GM06990 (cell line): ENCODE data around the gene GSTA2.
"Not testable (repeated sequence)": the region's sequence is repeated elsewhere in the genome, so short reads cannot be mapped to it uniquely, and the experiment has no call there.

Source experiments
- DNase-seq: peaks from one replicate; pipeline ENCODE4 v3.0.0-alpha.2; 2011; ENCODE audit not compliant: insufficient read length; ENCODE audit errors: extremely low read depth
- H3K27me3 ChIP-seq: replicated peaks from 2 replicates; pipeline ENCODE4 v1.6.0; 2011; ENCODE audit warnings: low read length; ENCODE audit not compliant: control insufficient read depth, insufficient read depth
- H3K36me3 ChIP-seq: 2 replicates; pipeline ENCODE4 v1.5.1; 2011; ENCODE audit warnings: low read length; ENCODE audit not compliant: control insufficient read depth, insufficient read depth
- H3K4me3 ChIP-seq: replicated peaks from 2 replicates; pipeline ENCODE4 v1.5.1; 2011; ENCODE audit warnings: low read depth, mild to moderate bottlenecking, control low read depth, low read length
- TF ChIP-seq, protein P1 (sequence below): IDR thresholded peaks from 2 replicates; pipeline ENCODE4 v1.5.1; 2011; ENCODE audit warnings: low read length, control low read depth, mild to moderate bottlenecking, inconsistent platforms; ENCODE audit not compliant: insufficient read depth, poor library complexity, severe bottlenecking

Gene GSTA2

GRCh38 chr6:52779237-52779636, 16.0 kb upstream of the GSTA2 start:
- Histone ChIP-seq H3K4me3 (no peak overlapping the region), H3K36me3 (no peaks in the 10 kb centered on the region), H3K27me3 (no peaks in the 10 kb centered on the region)
- TF ChIP-seq, protein P1, sequence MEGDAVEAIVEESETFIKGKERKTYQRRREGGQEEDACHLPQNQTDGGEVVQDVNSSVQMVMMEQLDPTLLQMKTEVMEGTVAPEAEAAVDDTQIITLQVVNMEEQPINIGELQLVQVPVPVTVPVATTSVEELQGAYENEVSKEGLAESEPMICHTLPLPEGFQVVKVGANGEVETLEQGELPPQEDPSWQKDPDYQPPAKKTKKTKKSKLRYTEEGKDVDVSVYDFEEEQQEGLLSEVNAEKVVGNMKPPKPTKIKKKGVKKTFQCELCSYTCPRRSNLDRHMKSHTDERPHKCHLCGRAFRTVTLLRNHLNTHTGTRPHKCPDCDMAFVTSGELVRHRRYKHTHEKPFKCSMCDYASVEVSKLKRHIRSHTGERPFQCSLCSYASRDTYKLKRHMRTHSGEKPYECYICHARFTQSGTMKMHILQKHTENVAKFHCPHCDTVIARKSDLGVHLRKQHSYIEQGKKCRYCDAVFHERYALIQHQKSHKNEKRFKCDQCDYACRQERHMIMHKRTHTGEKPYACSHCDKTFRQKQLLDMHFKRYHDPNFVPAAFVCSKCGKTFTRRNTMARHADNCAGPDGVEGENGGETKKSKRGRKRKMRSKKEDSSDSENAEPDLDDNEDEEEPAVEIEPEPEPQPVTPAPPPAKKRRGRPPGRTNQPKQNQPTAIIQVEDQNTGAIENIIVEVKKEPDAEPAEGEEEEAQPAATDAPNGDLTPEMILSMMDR: no peak
- no peak for DNase-seq

GRCh38 chr6:52776711-52777351, 13.6 kb upstream of the GSTA2 start:
- not testable (repeated sequence) for H3K4me3 ChIP-seq, H3K27me3 ChIP-seq, H3K36me3 ChIP-seq, DNase-seq

- H3K4me3 ChIP-seq, H3K36me3 ChIP-seq, H3K27me3 ChIP-seq, DNase-seq: not testable (repeated sequence)
Measured at GRCh38 chr6:52769399-52769798, 6.1 kb upstream of the GSTA2 start.

GRCh38 chr6:52767658-52768057, 4.4 kb upstream of the GSTA2 start:
- DNase-seq, H3K27me3 ChIP-seq, H3K36me3 ChIP-seq, H3K4me3 ChIP-seq: not testable (repeated sequence)

- not testable (repeated sequence) for H3K27me3 ChIP-seq, DNase-seq, H3K4me3 ChIP-seq, H3K36me3 ChIP-seq
Measured at GRCh38 chr6:52761673-52762491, 1.4 kb downstream of the GSTA2 start.

DNA sequence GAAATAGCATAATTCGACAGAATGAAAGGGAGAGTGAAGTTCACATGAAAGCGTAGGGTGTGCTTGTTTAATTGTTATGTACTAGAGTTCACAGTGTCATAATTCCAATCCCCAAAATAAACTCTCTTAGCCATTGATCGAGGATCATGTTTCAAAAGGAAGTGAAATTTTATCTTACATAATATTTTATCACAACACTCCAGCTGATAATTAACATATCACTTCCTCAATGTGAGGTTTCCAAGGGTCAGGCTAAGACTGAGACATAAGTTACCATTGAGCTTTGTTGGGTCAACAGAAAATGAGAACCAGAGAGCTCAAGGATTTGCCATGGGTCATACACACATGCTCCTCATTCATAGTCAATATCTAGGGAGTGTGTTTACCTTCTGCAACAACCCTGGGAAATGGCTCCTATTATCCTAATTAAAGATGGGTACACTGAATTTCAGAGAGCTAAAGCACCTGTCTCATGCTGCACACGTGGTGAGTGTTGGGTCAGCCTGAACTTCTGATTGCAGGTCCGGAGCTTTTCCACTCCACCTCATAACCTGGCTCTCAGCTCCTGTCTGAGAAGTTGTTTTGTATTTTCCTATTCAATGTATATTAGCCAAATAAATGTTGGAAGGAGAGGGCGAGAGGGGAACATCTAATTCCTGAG, 3.0 kb downstream of the GSTA2 start:
- Histone ChIP-seq H3K27me3 (no peaks in the 10 kb centered on the region), H3K36me3 (no peaks in the 10 kb centered on the region), H3K4me3 (no peak overlapping the region)
- DNase-seq: no peak
- TF ChIP-seq, protein P1: no peak

- H3K27me3 ChIP-seq: no peaks in the 10 kb centered on the region
- no peak for DNase-seq
- H3K4me3 ChIP-seq: no peak overlapping the region
- TF ChIP-seq, protein P1: no peak
- no peaks in the 10 kb centered on the region for H3K36me3 ChIP-seq
Measured at GRCh38 chr6:52759085-52759484, 4.2 kb downstream of the GSTA2 start.

DNA sequence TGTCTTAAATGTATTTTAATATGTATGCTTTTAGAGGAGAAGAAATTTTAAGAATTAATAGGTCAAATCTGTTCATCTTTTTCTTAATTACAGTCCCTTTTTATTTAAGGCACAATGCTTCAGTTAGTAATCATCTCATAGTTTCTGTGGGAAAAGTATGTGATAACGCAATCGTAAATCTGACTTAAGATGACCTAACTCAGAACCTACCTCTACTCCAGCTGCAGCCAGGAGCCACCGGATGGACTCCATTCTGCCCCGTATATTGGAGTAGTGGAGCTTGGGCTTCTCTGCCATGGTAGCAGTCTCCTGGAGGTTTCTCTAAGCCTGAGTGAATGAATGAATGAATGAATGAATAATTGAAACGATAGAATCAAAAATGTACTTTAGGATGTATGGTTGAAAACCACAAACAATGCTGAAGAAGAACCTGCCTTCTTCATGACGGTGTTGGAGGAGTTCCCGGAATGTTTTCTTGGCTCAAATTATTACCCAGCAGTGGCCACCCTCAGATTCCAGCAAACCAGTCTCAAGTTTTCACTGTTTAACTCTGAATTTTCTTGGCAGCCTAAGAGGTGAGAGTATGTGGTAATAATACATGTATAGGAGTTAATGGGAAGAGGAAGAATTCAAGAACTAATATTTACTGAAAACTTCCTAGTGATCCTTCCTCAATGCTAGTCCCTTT, 5.5 kb downstream of the GSTA2 start:
- not testable (repeated sequence) for H3K27me3 ChIP-seq, H3K4me3 ChIP-seq, DNase-seq, H3K36me3 ChIP-seq
